ENCODE measurements around the gene PAN3. TPM values are rescaled to one million over a fixed set of nuclear protein-coding genes. Genes with fewer than 3 reads are reported as not detected.

The PAN3 gene
- total RNA-seq, 1 experiment from 2014 or later, result 48.5 TPM

DNA sequence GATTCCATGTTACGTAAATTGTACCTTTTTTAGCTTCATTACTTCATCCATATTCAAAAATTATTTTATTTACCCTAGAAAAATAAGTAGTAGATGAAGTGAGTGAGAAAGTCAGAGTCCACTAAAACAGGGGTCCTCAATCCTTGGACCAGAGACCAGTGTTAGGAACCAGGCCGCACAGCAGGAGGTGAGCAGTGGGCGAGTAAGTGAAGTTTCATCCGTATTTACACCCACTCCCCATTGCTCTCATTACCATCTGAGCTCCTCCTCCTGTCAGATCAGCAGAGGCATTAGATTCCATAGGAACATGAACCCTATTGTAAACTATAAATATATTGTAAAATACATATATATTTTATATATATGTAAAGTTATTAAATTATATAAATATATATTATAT is 119.0 kb downstream of the PAN3 start:
- H2AK5ac ChIP-seq (ENCODE audit: insufficient read length, low read length), result no peak overlapping the region
- no peak overlapping the region for H2BK5ac ChIP-seq (ENCODE audit: insufficient read length, low read length)
- H3K4me1 ChIP-seq (ENCODE audit: insufficient read depth, low read length), result peaks cover 3% of the 10 kb centered on the region; the same call in 1 of the 2 replicates
- no peak overlapping the region for H3K4ac ChIP-seq (ENCODE audit: low read depth, low read length)
- H4K8ac ChIP-seq (replicated peaks; ENCODE audit: insufficient read length, low read depth, low read length), result no peak overlapping the region
- H2BK15ac ChIP-seq (ENCODE audit: low read depth, low read length), result no peak overlapping the region
- H3K27ac ChIP-seq (ENCODE audit: insufficient read length, low read depth, low read length), result no peak overlapping the region
- Mint-ChIP-seq H3K9me3 (no peaks in the 10 kb centered on the region), H3K27ac (no peak overlapping the region), H3K36me3 (ENCODE audit: insufficient read depth in 1 of 3, low read depth in 3 of 3) (peaks cover 16 to 39% (median 38%) of the 10 kb centered on the region in 3 experiments; a peak in 6 of 7 replicates), H3K4me1 (peaks cover 19 to 31% of the 10 kb centered on the region in 2 experiments), H3K4me3 (no peak overlapping the region), H3K27me3 (ENCODE audit: low read depth) (no peaks in the 10 kb centered on the region)
- H2BK12ac ChIP-seq (ENCODE audit: insufficient read length, low read depth, low read length), result no peak overlapping the region
- no peak overlapping the region for H3K14ac ChIP-seq (ENCODE audit: insufficient read depth, low read length)
- WGBS (ENCODE audit: extremely low coverage, insufficient read length, low lambda C conversion rate), result no CpG with 5 or more reads among the region's 4 CpGs
- no peaks in the 10 kb centered on the region for H3K23me2 ChIP-seq (ENCODE audit: insufficient read length, low read depth, low read length, poor library complexity, severe bottlenecking)
- peaks cover 2% of the 10 kb centered on the region for H3K79me1 ChIP-seq (ENCODE audit: insufficient read depth, low read depth, low read length, poor library complexity, severe bottlenecking)
- no peaks in the 10 kb centered on the region for H3K27me3 ChIP-seq (ENCODE audit: insufficient read depth, low read length)
- no peak overlapping the region for H4K5ac ChIP-seq (ENCODE audit: insufficient read length, low read depth, low read length)
- DNase-seq, result no peak
- no peaks in the 10 kb centered on the region for H4K20me1 ChIP-seq (ENCODE audit: control insufficient read depth, insufficient read depth, insufficient read length)
- no peak overlapping the region for H3T11ph ChIP-seq (ENCODE audit: low read length)
- H3K18ac ChIP-seq (ENCODE audit: insufficient read length, low read depth, low read length), result no peak overlapping the region
- H3K79me2 ChIP-seq (ENCODE audit: insufficient read depth, low read length), result no peaks in the 10 kb centered on the region
- H3K9me3 ChIP-seq (ENCODE audit: control insufficient read depth, low read depth, low read length), result no peaks in the 10 kb centered on the region
- no peak overlapping the region for H3K9ac ChIP-seq (ENCODE audit: extremely low read depth, insufficient read length, low read length)
- no peak overlapping the region for H3K23ac ChIP-seq (ENCODE audit: insufficient read length, low read depth, low read length)
- no peak overlapping the region for H2BK120ac ChIP-seq (ENCODE audit: low read depth, low read length, poor library complexity, severe bottlenecking)
- no peak overlapping the region for H4K91ac ChIP-seq (ENCODE audit: insufficient read length, low read depth, low read length)
- H3K56ac ChIP-seq (ENCODE audit: insufficient read length, low read depth, low read length), result no peak overlapping the region
- no peak overlapping the region for H2BK20ac ChIP-seq (ENCODE audit: low read depth, low read length, poor library complexity, severe bottlenecking)
- TF ChIP-seq, protein P1, sequence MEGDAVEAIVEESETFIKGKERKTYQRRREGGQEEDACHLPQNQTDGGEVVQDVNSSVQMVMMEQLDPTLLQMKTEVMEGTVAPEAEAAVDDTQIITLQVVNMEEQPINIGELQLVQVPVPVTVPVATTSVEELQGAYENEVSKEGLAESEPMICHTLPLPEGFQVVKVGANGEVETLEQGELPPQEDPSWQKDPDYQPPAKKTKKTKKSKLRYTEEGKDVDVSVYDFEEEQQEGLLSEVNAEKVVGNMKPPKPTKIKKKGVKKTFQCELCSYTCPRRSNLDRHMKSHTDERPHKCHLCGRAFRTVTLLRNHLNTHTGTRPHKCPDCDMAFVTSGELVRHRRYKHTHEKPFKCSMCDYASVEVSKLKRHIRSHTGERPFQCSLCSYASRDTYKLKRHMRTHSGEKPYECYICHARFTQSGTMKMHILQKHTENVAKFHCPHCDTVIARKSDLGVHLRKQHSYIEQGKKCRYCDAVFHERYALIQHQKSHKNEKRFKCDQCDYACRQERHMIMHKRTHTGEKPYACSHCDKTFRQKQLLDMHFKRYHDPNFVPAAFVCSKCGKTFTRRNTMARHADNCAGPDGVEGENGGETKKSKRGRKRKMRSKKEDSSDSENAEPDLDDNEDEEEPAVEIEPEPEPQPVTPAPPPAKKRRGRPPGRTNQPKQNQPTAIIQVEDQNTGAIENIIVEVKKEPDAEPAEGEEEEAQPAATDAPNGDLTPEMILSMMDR (conservative IDR thresholded peaks at IDR 0.05), result no peak
- no peak overlapping the region for H2AFZ ChIP-seq (ENCODE audit: low read length)
- H3K4me2 ChIP-seq (ENCODE audit: insufficient read depth, insufficient read length, low read length), result no peak overlapping the region
